GM19328 (cell line): ENCODE data around the gene ZBTB21.
"Not testable (repeated sequence)": the region's sequence is repeated elsewhere in the genome, so short reads cannot be mapped to it uniquely, and the experiment has no call there.

Experiments
- ATAC-seq: cut with Tn5 transposase; IDR thresholded peaks from one replicate; pipeline ENCODE4 v1.9.1; 2021; ENCODE audit warnings: mild to moderate bottlenecking, moderate library complexity; ENCODE audit not compliant: unreplicated experiment

ZBTB21 gene

GRCh38 chr21:41971891-41972290 is 38.3 kb downstream of the ZBTB21 start:
- no peak for ATAC-seq

DNA sequence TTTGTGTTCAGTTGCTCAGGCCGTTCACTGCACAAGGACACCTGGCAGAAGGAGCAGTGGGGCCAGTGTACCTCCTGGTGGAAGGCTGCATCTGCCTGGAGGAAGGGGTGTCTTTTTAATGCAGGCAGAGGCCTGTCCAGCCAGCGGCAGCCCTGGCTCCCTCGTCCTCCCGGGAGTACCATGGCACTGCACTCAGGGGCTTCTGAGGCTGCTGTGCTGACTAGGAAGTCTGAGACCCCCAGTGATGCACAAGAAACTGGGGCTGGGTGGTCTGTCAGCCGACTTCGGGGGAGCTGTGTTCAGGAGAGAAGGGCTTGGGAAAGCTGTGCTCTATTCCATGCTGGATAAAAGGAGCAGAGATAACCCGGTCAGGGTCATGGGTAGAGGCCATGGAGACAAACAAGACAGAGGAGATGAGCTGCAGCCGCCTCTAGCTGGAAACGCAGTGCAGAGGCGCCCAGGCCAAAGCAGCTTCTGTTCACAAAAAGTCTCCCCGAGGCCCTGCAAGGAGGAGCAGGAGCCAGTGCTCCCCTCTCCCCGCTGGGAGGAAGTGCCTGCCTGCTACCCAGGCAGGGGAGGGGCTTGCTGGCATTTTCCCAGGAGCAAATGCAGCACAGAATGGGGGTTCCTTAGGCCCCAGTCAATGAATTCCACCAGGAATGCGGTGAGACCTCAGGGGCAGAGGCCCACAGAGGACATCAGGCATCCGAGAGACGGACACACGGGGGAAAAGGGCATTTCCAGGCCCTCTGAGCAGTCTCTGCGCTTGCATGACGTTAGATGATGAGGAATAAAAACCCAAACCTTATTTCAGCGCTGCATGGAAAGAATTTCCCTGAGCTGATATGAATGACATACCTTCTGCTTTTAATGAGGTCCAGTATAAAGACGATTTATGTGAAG is 39.2 kb downstream of the ZBTB21 start:
- ATAC-seq = no peak

DNA sequence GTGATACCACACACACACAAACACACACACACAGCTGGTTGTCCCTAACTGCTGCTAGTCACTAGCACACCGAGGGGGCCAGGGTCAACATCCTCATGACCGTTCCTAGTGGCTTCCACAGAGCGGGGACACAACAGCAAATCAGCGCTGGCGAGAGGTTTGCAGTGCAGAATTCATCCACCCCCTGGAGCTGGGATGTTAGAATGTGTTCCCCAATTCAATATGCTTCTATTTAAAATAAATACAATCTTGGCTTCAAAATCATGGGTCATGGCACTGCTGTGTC is 40.1 kb downstream of the ZBTB21 start:
- no peak for ATAC-seq

GRCh38 chr21:41967708-41968107 is 42.5 kb downstream of the ZBTB21 start:
- no peak for ATAC-seq

DNA sequence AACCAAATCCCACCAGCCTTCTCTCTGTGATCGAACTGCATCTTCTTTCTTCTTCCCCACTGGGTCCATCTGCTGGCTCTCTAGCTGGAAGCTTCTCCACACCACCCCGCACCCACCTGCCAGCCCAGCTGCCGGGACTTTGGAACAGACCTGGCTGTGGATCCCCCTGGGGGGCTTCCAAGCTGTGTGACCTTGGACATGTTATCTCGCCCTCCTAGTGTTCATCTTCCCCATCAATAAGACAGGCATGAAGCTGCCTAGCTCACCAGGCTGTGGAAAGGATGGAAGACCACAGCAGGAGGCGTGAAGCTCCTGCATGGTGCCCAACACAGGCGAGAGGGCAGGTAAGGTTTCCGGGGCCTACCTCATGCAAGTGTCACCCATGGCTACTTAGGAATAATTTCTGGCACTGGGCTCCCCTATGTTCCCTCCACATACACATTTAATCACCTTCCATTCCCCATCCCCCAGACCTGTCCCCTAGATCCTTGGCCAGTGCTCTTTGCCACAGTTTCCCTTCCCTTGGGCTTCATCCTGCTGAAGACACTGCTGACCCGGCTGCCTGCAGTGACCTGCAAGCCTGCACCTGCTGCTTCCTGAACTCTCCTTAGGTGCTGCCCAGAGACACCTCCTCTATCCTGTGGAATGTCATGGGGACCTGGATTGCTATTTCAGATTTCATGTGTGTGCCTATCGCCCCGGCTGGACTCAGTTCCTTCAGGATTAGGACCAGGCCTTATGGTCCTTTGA is 43.1 kb downstream of the ZBTB21 start:
- ATAC-seq = no peak

DNA sequence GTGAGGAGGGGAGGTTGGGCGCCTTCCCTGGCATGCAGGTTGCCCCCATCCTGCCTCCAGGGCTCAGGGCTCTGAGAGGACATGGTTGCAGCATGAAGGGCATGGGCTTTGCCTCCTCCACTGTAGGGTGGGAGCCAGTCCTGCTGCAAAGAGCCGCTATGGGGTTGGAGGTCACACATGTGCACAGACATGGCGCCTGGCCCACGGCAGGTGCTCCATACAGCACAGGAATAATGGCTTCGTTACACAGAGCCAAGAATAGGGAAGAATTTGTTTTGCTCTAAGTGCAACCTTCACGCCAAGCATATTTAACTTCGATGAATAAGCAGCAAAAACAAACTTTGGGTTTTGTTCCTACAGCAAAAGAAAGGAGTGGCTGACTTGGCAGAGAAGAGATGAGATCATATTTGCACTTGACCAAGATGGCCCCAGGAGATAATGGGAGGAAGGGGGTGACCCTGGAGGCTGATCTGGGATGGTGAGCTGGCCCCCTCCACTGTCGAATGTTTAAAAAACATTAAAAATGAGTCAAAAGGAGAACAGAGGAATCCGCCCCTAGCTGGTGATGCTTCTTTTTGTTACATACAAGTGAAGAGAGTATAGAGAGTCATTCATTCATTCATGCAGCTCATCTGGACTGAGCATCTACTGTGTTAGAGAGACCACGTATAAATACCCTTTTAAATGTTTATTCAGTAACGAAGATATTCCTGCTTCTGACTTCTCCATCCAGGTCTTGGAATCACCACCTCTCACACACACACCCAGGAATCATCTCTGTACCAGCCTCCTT is 43.9 kb downstream of the ZBTB21 start:
- no peak for ATAC-seq

- no peak for ATAC-seq
Observed at GRCh38 chr21:41965461-41966013, 44.6 kb downstream of the ZBTB21 start.

- no peak for ATAC-seq
Observed at GRCh38 chr21:41965045-41965444, 45.1 kb downstream of the ZBTB21 start.

GRCh38 chr21:41964171-41964570 is 46.0 kb downstream of the ZBTB21 start:
- ATAC-seq = no peak

GRCh38 chr21:41962425-41962966 is 47.7 kb downstream of the ZBTB21 start:
- ATAC-seq = no peak

DNA sequence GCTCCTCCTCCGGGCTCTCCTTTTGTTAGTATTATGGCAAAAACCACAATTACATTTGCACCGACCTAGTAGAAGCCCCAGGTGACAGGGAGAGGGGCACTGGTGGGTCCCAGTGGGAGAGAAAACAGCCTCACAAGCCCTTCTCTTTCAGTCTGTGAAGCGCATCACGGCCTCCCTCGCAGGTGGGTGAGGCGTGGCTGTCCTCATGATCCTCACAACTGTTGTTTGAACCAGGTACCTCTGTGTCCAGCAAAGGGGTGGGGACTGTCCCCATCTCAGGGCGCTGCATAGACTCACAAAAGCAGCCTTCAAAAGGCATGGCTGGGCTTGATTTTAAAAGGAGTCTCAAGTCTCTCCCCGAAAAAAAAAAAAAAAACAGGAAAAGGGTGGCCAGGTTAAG is 48.4 kb downstream of the ZBTB21 start:
- no peak for ATAC-seq

- ATAC-seq = no peak
Observed at GRCh38 chr21:41961282-41961701, 48.9 kb downstream of the ZBTB21 start.

DNA sequence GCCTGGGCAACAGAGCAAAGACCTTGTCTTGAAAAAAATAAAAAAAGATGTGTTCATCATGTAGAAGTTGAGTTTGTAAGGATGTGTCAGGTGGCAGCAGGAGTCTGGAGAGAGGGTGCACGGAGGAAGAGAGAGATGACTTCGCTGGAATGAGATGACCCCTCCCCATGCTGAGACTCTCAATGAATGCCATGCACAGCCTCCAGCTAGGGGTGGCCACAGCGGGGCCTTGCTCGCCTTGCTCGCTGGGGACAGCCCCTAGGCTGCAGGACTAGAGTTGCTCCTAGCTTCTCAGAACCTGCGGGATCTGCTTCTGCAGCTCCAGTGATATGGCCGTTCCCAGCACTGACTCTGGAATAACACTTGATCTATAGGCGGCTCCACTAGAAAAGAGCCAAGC is 49.8 kb downstream of the ZBTB21 start:
- ATAC-seq = no peak

DNA sequence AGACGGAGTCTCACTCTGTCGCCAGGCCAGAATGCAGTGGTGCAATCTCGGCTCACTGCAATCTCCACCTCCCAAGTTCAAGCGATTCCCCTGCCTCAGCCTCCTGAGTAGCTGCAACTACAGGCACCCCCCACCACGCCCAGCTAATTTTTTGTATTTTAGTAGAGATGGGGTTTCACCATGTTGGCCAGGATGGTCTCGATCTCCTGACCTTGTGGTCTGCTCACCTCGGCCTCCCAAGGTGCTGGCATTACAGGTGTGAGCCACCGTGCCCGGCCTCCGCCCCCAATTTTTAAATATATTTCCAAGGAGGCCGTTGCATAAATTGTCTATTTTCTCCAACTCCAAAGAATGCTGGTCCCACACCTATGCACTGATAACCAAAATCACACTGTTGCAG is 50.5 kb downstream of the ZBTB21 start:
- ATAC-seq = not testable (repeated sequence)

DNA sequence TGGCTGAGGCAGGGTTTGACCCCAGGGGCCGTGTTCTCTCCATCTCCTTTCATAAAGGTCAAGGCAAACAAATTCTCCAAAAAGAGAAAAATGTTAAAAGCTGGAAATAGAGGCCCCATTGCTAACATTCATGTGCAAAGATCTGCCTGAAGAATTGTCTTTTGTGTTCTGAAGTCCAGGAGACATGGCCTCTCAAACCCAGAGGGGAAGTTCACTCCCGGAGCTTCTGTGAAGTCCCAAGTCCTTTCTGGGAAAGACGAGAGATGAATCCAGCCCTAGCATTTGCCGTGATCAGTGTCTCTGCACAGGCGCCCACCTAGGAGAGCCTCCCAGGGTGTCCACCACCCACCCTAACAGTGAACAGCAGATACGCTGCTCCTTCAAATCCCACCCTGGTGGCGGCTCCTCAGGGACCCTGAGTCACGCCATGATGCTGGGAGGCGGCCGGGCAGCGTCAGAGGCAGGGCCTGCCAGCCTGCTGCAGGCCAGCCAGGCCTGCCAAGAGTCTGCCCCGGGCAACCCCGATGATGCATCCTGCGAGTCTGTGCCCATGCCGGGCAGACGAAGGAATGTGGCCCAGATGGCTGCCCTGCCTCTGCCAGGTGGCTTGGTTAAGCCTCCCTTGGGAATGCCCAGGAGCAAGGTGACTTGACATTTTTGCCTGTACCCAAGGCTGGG is 51.1 kb downstream of the ZBTB21 start:
- no peak for ATAC-seq

DNA sequence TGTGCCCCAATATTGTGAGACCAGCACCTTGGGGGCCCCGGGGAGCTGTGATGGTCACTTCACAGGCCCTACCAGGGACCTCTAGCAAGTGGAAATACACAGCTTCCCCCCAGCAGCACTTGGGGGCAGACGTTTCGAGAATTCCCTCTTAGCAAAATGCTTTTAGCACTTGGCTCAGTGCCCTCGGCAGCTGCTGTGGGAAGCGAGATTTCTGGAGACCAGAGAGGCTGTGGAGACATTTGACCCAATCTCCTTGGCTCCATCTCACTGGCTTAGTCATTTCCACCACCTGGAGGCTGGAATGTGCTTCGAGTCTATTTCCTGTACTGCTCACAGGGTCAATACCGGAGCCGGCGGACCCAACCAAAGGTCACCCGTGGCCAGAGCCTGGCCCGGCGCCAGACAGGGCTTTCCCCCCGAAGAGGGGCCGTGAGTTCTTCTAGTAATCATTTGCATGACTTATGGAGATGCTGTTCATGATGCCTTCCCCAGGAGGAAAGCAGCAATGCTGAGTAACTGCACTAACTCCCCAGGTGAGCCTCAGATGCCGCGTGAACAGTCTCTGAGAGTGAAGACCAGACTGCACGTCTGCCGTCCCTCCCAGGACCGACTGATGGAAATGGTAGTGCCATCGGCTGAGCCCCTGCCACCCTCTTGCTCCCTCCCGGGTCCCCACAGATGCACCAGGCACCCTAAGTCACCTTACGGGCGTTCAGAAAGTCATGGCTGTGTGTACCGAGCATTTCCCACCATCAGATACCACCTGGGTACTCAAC is 52.0 kb downstream of the ZBTB21 start:
- no peak for ATAC-seq

DNA sequence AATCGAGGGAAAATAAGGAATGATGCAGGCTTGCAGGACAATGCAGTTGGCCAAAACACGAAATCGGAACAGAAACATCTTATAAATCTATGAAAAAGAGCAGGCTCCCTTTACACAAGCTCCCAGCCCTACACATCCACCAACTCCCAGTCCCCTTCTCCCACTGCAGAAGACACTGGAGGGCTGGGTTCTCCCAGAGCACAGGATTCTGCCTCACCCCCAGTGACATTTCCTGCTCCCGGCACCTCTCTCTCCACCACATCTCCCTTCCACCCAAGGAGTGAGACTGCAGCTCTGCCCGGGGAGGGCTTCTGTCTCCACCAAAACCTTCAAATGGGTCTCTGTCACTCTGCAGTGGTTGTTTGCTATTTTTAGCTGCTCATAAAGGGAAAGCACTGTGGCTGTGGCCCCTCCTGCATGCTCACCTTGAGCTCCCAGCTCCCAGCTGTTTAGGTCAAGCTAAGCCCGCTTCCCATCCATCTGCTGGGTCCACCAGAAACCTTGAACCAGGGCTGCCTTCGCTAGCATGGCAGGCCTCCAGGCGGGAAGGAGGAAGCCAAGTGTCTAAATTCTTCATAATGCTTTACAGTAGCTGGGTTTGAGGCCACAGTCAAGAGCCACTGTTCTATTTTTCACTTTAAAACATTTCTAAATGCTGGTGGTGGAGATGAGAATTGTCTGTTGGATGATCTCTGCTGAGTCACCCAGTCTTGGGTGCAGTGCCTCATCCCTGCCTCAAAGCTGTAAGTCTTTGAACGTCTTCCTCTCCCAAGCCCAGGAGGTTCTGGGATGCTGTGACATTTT is 53.0 kb downstream of the ZBTB21 start:
- no peak for ATAC-seq

- no peak for ATAC-seq
Observed at GRCh38 chr21:41955516-41955915, 54.6 kb downstream of the ZBTB21 start.
